ENCODE results near the gene CRACR2A.

Gene CRACR2A

DNA sequence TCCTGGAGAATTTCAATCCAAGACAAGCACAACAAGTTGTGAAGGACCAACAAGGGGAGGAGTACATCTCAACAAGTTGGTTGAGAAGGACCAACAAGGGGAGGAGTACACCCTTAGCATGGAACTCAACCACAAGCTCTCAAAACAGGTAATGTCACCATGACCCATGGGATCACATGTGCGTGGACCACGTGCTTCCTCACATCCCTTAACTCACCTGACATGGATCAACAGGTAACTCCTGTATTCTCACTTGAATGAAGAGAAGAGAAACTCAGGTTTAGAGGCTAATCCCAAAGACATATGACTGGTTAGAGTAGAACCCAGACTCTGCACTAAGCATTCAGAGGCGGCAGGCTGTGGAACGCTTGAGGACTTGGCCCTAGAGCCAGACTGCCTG is 6.2 kb downstream of the CRACR2A start:
- no peaks in the 10 kb centered on the region for H3K27me3 ChIP-seq (ENCODE audit: insufficient read depth, poor library complexity, severe bottlenecking)
- no peak overlapping the region for H3K4me3 ChIP-seq (replicated peaks; ENCODE audit: insufficient read depth, low read length)
- no peak overlapping the region for H3K27ac ChIP-seq (replicated peaks)

DNA sequence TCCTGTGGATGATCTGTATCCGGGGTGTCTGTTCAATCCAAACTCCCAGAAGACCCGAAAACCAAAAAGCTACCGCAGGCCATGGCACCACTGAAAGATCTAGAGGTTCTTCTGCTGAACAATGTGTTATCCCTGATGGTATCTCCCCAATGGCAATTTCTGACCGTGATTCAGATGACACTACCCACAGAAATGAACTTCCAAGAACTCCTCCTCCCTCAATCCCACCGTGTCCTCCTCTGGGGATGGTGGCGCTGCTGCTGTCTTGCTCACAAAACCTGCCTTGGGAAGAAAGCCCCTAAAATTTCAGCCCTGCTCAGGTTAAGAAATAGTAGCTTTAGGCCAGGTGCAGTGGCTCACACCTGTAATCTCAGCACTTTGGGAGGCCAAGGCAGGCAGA is 7.8 kb downstream of the CRACR2A start:
- Histone ChIP-seq H3K27me3 (ENCODE audit: insufficient read depth, poor library complexity, severe bottlenecking) (no peaks in the 10 kb centered on the region), H3K4me3 (replicated peaks; ENCODE audit: insufficient read depth, low read length) (no peak overlapping the region), H3K27ac (replicated peaks) (no peak overlapping the region)
- DNase-seq (ENCODE audit: low read depth in 1 of 2, low spot score in 1 of 2), result no peak
- TF ChIP-seq, protein P1, sequence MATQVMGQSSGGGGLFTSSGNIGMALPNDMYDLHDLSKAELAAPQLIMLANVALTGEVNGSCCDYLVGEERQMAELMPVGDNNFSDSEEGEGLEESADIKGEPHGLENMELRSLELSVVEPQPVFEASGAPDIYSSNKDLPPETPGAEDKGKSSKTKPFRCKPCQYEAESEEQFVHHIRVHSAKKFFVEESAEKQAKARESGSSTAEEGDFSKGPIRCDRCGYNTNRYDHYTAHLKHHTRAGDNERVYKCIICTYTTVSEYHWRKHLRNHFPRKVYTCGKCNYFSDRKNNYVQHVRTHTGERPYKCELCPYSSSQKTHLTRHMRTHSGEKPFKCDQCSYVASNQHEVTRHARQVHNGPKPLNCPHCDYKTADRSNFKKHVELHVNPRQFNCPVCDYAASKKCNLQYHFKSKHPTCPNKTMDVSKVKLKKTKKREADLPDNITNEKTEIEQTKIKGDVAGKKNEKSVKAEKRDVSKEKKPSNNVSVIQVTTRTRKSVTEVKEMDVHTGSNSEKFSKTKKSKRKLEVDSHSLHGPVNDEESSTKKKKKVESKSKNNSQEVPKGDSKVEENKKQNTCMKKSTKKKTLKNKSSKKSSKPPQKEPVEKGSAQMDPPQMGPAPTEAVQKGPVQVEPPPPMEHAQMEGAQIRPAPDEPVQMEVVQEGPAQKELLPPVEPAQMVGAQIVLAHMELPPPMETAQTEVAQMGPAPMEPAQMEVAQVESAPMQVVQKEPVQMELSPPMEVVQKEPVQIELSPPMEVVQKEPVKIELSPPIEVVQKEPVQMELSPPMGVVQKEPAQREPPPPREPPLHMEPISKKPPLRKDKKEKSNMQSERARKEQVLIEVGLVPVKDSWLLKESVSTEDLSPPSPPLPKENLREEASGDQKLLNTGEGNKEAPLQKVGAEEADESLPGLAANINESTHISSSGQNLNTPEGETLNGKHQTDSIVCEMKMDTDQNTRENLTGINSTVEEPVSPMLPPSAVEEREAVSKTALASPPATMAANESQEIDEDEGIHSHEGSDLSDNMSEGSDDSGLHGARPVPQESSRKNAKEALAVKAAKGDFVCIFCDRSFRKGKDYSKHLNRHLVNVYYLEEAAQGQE (IDR thresholded peaks at IDR 0.05; ENCODE audit: insufficient replicate concordance, low read depth), result no peak
- TF ChIP-seq SPI1 (IDR thresholded peaks at IDR 0.05; ENCODE audit: borderline replicate concordance, low read depth), result no peak
- TF ChIP-seq, protein P2, sequence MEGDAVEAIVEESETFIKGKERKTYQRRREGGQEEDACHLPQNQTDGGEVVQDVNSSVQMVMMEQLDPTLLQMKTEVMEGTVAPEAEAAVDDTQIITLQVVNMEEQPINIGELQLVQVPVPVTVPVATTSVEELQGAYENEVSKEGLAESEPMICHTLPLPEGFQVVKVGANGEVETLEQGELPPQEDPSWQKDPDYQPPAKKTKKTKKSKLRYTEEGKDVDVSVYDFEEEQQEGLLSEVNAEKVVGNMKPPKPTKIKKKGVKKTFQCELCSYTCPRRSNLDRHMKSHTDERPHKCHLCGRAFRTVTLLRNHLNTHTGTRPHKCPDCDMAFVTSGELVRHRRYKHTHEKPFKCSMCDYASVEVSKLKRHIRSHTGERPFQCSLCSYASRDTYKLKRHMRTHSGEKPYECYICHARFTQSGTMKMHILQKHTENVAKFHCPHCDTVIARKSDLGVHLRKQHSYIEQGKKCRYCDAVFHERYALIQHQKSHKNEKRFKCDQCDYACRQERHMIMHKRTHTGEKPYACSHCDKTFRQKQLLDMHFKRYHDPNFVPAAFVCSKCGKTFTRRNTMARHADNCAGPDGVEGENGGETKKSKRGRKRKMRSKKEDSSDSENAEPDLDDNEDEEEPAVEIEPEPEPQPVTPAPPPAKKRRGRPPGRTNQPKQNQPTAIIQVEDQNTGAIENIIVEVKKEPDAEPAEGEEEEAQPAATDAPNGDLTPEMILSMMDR (IDR thresholded peaks at IDR 0.05; ENCODE audit: insufficient read depth, low read length), result no peak
- TF ChIP-seq GABPA (IDR thresholded peaks at IDR 0.05; ENCODE audit: low read depth), result no peak
- TF ChIP-seq POLR2AphosphoS5 (IDR thresholded peaks at IDR 0.05; ENCODE audit: low read depth), result no peak

More for the DNA sequence above, 6.2 kb downstream of the CRACR2A start:
- DNase-seq (ENCODE audit: low read depth in 1 of 2, low spot score in 1 of 2), result no peak
- no peak for TF ChIP-seq SPI1 (IDR thresholded peaks at IDR 0.05; ENCODE audit: borderline replicate concordance, low read depth)
- TF ChIP-seq POLR2AphosphoS5 (IDR thresholded peaks at IDR 0.05; ENCODE audit: low read depth), result no peak
- no peak for TF ChIP-seq GABPA (IDR thresholded peaks at IDR 0.05; ENCODE audit: low read depth)
- TF ChIP-seq, protein P2 (IDR thresholded peaks at IDR 0.05; ENCODE audit: insufficient read depth, low read length), result no peak
- TF ChIP-seq, protein P1 (IDR thresholded peaks at IDR 0.05; ENCODE audit: insufficient replicate concordance, low read depth), result no peak

DNA sequence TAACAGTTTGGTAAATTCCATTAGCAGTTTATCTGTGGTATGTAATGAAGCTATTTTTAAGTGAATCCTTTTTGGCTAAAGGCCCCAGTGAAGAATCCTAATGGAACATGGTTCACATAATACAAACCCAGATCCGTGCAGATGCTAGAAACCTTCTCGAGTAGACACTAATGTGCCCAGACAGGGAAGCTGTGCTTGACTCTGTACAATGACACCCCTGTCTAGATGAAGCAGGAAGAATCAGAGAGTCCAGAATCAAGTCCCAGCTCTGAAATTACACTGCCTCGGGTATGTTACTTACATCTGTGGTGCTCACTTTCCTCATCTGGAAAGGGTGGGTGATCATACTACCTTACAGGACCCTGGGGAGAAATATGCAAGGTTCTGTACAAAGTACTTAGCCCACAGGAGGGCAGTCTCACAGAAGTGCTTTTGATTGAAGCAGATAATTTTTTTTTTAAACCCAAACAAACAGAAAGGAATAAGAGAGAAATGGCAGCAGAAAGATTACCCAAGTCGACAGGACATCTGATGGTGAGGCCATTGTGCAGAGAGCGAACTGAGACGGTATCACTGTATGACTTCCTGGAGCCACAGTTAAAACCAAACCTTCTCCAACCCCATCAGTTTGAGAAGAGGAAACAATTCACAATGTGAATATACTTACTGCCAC is 8.5 kb downstream of the CRACR2A start:
- no peak for DNase-seq (ENCODE audit: low read depth in 1 of 2, low spot score in 1 of 2)
- no peaks in the 10 kb centered on the region for H3K27me3 ChIP-seq (ENCODE audit: insufficient read depth, poor library complexity, severe bottlenecking)
- no peak overlapping the region for H3K4me3 ChIP-seq (replicated peaks; ENCODE audit: insufficient read depth, low read length)
- no peak overlapping the region for H3K27ac ChIP-seq (replicated peaks)
- TF ChIP-seq POLR2AphosphoS5 (IDR thresholded peaks at IDR 0.05; ENCODE audit: low read depth) (no peak), SPI1 (IDR thresholded peaks at IDR 0.05; ENCODE audit: borderline replicate concordance, low read depth) (no peak), GABPA (IDR thresholded peaks at IDR 0.05; ENCODE audit: low read depth) (no peak)
- TF ChIP-seq, protein P1 (IDR thresholded peaks at IDR 0.05; ENCODE audit: insufficient replicate concordance, low read depth), result no peak
- TF ChIP-seq, protein P2 (IDR thresholded peaks at IDR 0.05; ENCODE audit: insufficient read depth, low read length), result no peak
